HS-5 (cell line): ENCODE measurements around the gene PTPRN.
"Not testable (repeated sequence)": the region's sequence is repeated elsewhere in the genome, so short reads cannot be mapped to it uniquely, and the experiment has no call there.

Experiments
- DNase-seq: peaks from one replicate; pipeline ENCODE4 v3.0.0-alpha.2; 2012; ENCODE audit warnings: low read depth

Gene PTPRN

DNA sequence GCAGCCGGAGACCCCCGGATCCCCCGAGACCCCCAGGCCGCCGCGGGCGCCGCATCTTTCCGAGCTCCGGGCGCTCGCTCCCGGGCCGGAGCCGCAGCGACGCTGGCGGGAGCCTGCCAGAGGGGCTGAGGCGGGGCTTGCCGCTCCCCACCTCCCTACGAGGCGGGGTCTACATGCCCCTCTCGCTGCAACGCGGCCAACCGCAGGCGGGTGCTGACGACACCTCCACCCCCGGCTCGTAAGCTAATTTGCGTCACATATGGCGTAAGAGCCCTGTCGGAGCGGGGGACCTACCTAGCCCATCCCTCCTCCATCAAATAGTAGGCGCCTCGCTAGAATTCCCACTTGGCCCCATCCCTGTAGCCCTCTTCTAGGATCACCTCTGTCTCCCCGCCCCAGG, at the start of gene PTPRN:
Gene PTPRN (minus strand): TSS at position 124 of the 400 bp plus-strand sequence. CDS start 69 bp downstream, at position 55.
- DNase-seq, result peak; percentile 36

DNA sequence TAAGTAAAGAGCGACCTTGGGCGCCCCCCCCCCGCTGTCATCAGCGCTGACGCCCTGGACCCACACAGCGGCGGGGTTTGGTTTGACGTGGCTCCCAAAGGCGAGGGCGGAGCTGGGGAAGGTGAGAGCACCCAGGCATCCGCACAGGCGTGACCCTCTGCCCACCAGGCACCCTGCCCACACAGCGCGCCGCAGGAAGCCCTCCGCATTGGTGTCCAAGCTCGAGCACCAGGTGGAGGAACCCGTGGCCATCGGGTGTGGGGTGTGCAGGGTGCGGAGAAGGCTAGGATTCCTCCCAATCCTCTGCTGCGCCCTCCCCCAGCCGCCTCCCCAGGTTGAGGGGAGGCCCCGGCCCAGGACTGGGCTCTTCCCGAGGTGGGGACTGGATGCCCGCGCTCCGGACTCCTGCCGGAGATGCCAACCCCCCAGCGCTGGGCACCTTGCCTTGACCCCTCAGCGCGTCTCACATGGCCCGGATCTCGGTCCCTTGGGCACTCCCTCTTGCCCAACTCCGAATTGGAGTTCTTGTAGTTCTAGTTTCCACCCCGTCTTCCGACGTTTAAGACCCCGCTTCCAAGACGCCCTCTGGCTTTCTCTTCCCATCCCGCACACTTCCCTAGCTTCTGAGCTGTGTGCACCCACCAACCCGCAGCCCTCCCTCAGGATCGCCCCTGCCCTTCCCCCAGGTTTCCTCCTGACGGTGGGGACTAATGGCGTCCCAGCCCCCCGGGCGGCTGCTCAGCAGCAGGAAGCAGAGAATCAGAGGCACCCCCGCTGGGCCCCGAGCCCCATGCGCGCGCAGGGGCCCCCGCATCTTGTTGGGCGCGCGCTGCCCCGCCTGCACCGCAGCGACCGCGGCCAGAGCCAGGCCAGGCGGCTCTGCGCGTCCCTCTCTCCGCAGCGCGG, 49.2 kb upstream of the PTPRN start:
- no peak for DNase-seq

DNA sequence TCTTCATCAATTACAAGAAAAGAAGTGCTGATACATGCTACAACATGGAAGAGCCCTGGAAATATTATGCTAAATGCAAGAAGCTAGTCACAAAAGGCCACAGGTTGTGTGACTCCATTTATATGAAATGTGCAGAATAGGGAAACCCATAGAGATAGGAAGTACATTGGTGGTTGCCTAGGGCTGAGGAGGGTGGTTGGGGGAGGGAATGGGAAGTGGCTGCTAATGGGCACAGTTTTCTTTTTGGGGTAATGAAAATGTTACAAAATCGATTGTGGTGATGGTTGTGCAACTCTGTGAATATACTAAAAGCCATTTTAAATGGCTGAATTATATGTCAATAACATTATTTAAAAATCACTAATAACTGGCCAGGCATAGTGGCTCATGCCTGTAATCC, 47.6 kb upstream of the PTPRN start:
- no peak for DNase-seq

DNA sequence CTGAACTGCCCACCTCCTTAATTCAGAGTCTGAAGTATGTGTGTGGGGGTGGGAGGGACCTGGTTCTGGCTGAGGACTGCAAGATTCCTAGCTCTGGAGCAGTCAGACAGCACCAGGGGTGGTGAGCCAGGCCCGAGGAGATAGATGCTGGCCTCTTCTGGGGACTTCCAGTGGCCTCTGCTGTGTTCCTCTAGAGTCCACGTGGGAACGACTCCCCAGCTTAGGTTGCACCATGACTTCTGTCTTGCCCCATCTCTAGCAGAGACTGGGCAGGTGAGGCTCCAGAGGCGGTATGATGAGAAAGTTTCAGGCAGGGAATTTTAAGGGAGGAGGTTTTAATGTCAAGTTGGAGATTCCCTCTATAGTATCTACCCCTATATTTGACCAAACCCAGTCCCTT, 45.4 kb upstream of the PTPRN start:
- DNase-seq, result no peak

DNA sequence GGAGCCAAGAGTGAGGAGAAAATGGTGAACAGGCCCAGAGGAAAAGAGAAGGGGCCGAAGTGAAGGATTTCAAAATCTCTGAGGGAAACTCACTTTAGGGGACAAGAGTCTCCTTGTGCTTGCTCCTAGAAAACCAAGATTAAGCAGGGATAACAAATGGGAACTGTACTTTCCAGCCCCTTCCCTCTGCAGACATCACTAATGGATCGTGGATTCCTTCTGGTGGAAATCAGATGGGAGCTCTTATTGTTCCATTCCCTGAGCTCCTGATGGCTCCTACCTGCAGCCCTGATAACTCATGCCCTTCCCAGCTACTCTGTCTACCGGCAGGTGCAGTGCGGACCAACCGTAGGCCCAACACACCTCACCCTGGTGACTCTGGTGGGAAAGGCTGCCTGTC, 43.9 kb upstream of the PTPRN start:
- DNase-seq, result no peak

DNA sequence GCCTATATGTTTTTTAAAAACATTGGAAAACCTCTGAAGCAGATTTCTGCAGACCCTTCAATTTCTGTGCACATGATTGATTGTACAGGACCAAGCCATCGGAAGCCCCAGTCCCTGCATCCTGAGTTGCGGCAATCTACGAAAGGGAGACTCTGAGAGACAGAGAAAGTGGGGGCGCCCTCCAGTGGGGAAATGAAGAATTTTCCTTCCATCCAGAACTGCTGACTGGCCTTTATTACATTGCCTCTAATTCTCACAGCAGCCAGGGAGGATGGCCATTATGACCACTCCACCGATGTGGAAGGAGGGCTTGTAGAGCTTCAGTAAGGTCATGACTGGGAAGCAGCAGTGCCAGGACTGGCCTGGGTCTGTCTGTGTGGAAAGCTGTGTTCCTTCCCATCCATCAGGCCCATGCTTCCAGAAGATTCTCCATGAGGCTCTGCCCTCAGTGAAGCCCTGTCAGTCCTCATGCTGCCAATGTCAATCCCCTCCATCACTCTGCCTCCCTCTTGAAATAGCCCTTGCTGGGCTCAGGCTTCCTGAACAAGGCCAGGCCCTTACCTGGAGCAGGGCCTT, 43.3 kb upstream of the PTPRN start:
- no peak for DNase-seq

DNA sequence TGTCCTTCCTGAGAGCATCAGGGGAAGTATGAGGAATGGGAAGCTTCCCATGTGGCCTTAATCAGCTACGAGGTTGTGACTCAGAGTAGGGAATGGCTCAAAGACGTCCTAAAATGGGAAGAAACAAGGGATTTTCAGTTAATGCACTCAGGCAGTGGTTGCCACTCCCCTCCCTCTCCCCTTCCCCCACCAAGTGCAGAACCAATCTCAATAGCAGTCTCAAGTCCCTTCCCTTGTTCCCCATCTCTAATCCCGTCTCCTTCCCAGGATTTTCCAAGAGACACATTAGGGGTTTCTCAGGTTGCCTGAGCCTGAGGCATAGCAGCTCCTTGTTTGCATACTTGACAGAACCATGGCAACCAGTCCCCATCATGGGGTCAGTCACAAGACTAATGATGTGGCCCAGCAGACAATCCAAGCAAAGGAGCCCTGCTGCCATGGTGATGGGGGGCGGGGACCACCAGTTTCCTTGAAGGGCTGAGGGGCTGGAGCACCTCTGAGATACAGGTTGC, 41.6 kb upstream of the PTPRN start:
- DNase-seq, result peak; percentile 59

DNA sequence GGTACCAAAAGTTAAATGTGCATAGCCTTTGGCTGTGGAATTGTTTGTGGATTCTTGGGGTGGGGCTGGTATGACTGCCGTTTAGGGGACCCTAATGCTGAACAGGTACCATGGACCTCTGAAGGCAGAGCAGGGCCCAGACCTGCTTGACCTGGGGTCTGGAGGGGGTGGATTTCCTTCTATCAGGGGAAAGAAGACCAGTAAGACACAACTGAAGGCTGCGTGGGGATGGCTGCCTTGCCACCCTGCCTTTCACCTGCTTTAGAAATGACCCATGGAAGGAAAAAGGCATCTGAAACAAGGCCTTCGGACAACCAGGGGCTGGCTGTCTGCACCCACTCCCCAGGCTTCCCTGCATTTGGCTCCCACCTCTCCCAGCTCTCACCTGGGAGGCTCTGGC, 41.0 kb upstream of the PTPRN start:
- DNase-seq, result no peak

DNA sequence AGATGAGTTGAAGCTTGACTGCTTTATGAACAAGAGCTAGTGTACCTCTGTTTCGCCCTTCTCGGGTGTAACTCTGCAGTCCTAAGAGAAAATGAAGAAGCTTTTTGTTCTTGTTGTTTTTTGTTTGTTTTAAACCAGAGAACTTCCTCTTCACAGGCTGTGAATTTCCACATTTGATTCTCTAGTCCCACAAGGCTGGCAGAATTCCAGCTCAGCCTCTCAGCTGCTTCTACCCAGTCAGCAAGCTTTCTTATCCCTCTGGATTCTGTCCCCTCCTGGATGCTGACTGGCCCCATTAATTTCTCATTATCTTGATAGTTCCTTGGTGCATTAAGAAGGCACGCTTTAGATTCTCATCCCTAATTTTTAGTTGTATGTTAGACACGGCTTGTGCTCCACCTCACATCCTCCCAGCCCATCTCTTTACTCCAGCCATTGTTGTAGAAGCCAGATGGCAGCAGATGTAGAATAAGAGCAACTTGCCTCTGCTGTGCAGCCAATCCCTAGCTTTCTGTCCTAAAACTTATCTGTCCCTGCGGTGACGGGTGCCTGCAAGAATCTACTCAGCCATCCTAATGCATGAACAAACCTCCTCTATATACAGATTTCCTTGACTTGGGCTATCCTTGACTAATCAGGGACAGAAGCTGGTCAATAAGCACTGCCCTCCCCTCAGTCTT, 35.7 kb upstream of the PTPRN start:
- no peak for DNase-seq

DNA sequence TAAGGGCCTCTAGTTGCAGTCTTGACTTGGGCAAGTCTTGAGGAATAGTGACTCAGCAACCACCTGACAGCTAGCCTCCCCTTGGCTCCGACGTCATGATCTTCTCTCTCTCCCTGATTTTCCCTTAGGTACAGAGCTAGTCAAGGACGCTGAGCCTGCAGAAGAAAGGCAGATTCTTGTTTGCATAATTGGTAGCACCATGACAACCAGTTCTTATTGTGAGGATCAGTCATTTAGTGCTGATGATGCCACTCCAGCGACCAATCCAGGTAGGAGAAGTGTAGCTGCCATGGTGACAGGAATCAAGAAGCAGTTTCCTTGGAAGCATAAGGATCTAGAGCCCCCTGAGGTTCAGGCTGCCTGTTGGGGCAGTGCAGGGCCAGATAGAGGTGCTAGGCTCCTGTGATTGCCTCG, 26.2 kb upstream of the PTPRN start:
- DNase-seq, result no peak

DNA sequence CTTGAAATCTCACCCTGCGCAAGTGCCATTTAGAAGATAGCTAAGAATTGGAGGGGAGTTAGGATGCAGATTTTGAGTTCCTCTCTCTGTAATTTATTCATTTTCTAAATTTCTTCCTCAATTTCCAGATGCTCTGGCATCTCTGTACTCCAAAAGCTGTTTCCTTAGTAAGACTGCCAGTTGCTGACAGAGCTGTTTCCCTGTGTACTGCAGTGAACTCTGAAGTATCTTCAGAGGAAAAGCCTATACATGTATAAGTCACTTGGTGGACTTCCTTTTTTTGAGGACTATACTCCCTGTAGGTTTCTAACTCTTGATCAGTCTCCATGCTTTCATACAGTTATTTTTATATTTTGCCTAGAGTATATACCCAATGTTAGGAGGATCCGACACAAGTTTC, 24.9 kb upstream of the PTPRN start:
- no peak for DNase-seq

DNA sequence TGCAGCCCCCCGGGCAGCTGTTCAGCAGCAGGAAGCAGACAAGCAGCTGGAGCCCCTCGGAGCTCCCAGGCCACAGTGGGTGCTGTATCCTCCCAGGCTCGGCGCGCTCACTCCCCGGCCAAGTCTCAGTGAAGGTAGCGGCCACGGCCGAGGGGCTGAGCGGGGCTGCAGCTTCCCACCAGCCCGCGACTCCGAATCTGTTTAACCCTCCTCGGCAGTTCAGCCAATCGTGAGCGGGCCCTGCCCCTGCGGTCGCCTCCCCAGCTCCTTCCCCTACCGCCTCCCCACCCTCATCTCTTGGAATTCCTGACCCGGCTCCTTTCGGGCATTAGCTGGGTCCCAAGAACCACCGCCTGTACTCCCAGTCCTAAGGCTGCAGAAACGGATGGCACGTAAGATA, 23.3 kb upstream of the PTPRN start, which contains the start of gene RESP18:
Gene RESP18 (minus strand): TSS at position 203 of the 400 bp plus-strand sequence.
- DNase-seq, result no peak

DNA sequence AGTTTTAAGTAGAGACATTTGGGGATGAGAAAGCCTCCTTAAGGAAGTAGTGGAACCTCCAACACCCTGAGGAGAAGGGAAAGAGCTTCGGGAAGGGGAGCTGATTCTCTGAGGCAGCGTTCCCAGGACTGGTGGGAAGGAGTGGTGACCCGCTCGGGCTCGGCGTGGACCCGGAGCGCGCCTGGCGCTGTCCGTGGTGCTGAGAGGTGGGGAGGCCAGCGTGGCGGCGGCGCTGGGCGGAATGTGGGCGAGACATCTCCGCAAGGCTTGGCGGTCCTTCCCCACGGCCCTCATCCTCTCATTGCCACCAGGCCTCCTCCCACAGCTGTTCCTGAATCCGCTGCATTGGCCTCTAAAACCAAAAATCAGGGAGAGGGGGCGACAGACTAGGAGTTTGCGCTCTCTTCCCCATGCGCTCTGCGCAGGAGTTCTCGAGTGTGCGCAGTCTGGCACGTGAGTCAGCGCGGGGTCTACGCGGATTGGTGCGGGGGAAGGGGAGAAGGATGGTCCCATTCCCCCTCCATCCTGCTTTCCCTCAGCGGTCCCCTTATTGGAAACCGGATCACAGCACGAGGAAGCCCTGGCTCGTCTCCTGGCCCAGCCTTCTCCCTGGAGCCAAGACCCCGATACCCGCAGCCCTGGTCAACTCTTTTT, 22.5 kb upstream of the PTPRN start:
- DNase-seq, result no peak

DNA sequence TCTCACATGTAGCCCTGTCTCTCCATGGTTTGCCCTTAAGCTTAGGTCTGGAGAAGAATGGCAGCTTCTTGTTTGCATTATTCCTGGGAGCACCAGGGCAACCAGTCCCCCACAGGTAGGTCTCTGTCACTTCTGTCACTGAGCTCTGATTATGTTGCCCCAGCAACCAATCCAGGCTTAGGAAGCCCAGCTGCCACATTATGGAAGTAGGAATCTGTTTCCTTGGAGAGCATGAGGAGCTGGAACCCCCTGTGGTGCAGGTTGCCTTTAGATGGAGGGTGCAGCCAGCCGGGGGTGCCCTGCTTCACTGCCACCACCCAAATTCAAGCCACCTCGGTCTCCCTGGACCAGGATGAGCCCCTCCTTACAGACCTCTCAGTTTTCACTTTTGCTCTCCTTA, 18.5 kb upstream of the PTPRN start:
- no peak for DNase-seq

DNA sequence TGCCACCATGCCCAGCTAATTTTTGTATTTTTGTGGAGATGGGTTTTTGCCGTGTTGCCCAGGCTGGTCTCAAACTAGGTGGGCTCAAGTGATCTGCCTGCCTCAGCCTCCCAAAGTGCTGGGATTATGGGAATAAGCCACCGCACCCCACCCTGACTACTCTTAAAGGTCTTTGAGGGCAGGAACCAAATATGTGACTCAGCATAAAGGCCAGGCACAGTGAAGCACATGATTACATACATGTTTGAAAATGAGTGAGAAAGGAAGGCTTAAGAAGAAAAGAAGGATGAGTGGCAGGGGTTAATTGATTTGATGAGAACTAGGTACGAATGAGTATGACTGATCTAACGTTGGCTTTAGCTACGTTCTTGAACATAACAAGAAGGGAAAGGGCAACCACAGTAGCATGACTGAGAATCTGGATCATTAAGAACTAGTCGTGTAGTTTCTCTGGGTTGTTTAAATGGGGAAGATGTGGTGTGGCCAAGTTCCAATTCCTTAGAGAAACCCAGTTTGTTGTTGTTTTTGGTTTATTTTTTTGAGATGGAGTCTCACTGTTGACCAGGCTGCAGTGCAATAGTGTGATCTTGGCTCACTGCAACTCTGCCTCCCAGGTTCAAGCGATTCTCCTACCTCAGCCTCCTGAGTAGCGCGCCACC, 16.6 kb upstream of the PTPRN start:
- DNase-seq, result no peak

DNA sequence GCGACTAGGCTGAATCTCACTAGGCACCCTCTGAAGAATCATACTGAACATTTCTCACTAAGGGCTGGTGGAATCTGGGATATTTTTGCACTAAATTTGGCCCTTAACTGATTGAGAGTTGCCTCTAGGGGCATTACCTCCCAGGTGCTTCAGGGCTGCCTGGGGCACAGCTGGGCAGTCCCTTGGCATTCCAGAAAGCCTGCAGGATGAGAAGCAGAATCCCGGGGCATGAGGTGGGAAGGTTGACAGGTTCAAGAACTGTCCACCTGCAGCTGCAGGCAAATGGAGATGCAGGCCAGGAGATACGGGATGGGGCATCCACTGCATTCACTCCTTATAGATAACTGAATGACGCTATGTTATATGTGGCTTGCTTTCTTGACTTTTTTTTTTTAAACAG, 15.9 kb upstream of the PTPRN start:
- no peak for DNase-seq

DNA sequence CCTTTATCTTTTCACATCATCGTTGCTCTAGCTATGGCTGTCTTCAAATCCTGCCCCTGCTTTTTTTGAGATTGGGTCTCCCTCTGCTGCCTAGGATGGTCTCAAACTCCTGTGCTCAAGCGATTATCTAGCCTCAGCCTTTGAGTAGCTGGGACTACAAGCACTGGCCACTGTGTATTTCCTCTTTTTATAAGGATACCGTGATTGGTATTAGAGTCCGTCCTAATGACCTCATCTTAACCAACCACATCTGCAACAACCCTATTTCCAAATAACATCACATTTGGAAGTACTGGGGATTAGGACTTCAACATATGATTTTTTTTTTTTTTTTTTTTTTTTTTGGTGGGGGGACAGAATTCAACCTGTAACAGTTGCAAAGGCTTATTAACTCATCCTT, 14.2 kb upstream of the PTPRN start:
- no peak for DNase-seq

DNA sequence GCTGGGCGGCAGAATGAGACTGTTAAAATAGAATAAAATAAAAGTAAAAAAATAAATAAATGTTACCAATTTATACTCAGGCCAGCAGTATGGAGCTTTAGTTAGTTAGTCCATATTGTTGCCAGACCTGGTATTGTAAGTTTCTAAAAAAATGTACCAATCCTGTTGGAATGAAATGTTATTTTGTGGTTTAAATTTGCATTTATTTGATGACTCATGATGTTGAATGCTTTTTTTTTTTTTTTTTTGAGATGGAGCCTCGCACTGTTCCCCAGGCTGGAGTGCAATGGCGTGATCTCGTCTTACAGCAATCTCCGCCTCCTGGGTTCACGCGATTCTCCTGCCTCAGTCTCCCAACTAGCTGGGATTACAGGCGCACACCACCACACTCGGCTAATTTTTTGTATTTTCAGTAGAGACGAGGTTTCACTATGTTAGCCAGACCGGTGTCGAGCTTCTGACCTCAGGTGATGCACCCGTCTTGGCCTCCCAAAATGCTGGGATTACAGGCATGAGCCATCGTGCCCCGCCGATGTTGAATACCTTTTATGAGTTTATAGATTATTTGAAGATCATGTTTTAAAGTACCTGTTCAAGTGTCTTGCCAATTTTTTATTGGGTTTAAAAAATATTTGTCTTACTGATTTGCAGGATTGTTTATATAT, 5.7 kb upstream of the PTPRN start:
- DNase-seq, result peak; percentile 16

DNA sequence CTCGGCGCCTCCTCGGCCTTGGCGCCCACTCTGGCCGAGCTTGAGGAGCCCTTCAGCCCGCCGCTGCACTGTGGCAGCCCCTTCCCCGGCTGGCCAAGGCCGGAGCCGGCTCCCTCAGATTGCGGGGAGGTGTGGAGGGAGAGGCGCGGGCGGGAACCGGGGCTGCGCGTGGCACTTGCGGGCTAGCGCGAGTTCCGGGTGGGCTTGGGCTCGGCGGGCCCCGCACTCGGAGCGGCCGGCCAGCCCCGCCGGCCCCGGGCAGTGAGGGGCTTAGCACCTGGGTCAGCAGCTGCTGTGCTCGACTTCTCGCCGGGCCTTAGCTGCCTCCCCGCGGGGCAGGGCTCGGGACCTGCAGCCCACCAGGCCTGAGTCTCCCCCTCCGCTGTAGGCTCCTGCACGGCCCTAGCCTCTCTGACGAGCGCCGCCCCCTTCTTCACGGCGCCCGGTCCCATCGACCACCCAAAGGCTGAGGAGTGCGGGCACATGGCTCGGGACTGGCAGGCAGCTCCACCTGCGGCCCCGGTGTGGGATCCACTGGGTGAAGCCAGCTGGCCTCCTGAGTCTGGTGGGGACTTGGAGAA, 3.6 kb upstream of the PTPRN start:
- DNase-seq, result not testable (repeated sequence)
